HUDEP-2 (cell line): Measurements from ENCODE around the gene HEXIM2.

ENCODE experiments used
- DNase-seq, 76 experiments: peaks; one replicate each; lab custom pipeline; 2025; ENCODE audit not compliant: unreplicated experiment in 76 of 76; lab: John Stamatoyannopoulos, UW

The HEXIM2 gene

GRCh38 chr17:45143094-45143670 is 18.5 kb upstream of the HEXIM2 start:
- DNase-seq = no peak

- no peak for DNase-seq
Observed at GRCh38 chr17:45143767-45144198, 17.9 kb upstream of the HEXIM2 start.

GRCh38 chr17:45144199-45145034 is 17.3 kb upstream of the HEXIM2 start:
- peak in 24 of 76 experiments; percentile 5 to 43 (median 24) for DNase-seq

- DNase-seq = no peak
Observed at GRCh38 chr17:45145035-45145389, 16.7 kb upstream of the HEXIM2 start.

GRCh38 chr17:45146166-45146565 is 15.5 kb upstream of the HEXIM2 start:
- no peak for DNase-seq

- peak in 11 of 76 experiments; percentile 15 to 74 (median 50) for DNase-seq
Observed at GRCh38 chr17:45146592-45146889, 15.1 kb upstream of the HEXIM2 start.

GRCh38 chr17:45146890-45147580 is 14.6 kb upstream of the HEXIM2 start:
- DNase-seq = peak in 46 of 76 experiments; percentile 10 to 83 (median 60)

- DNase-seq = peak in 72 of 76 experiments; percentile 50 to 91 (median 78)
Observed at GRCh38 chr17:45147581-45148182, 14.0 kb upstream of the HEXIM2 start.

GRCh38 chr17:45148183-45149036 is 13.3 kb upstream of the HEXIM2 start, which contains the start of gene HEXIM1:
Gene HEXIM1, plus strand, starts transcription at chr17:45148475. Its CDS starts 716 bp downstream, at chr17:45149191.
- peak in 75 of 76 experiments; percentile 77 to 100 (median 98) for DNase-seq

- DNase-seq = peak in 65 of 76 experiments; percentile 25 to 80 (median 62)
Observed at GRCh38 chr17:45149037-45149668, 12.5 kb upstream of the HEXIM2 start.

- DNase-seq = peak in 34 of 76 experiments; percentile 5 to 74 (median 41)
Observed at GRCh38 chr17:45149669-45150664, 11.7 kb upstream of the HEXIM2 start.

GRCh38 chr17:45150911-45151809 is 10.5 kb upstream of the HEXIM2 start:
- DNase-seq = no peak

- no peak for DNase-seq
Observed at GRCh38 chr17:45155029-45155428, 6.6 kb upstream of the HEXIM2 start.

- DNase-seq = no peak
Observed at GRCh38 chr17:45155483-45155882, 6.2 kb upstream of the HEXIM2 start.

- DNase-seq = no peak
Observed at GRCh38 chr17:45156242-45156641, 5.4 kb upstream of the HEXIM2 start.

- DNase-seq = peak in 51 of 76 experiments; percentile 10 to 97 (median 46)
Observed at GRCh38 chr17:45160447-45161287, 1.0 kb upstream of the HEXIM2 start.
